ENCODE results near the gene ATP5F1D.
"Not testable (repeated sequence)": the region's sequence is repeated elsewhere in the genome, so short reads cannot be mapped to it uniquely, and the experiment has no call there.

- not testable (repeated sequence) for TF ChIP-seq SUZ12 (IDR thresholded peaks at IDR 0.05; ENCODE audit: extremely low read depth, insufficient read depth, insufficient read length); YY1 (IDR thresholded peaks at IDR 0.05; ENCODE audit: insufficient read depth, insufficient read length); ZNF274 (IDR thresholded peaks at IDR 0.05; ENCODE audit: low read depth, low read length)
Measured at GRCh38 chr19:1208830-1209229, 32.7 kb upstream of the ATP5F1D start.
